Inferior parietal cortex (tissue), 1 donor: ENCODE data around the gene CCDC154.
"Not testable (repeated sequence)": the region's sequence is repeated elsewhere in the genome, so short reads cannot be mapped to it uniquely, and the experiment has no call there.

ENCODE experiments used
- DNase-seq: peaks from one replicate; pipeline ENCODE4 v3.0.0-alpha.2; 2016; ENCODE audit errors: extremely low spot score

The CCDC154 gene

DNA sequence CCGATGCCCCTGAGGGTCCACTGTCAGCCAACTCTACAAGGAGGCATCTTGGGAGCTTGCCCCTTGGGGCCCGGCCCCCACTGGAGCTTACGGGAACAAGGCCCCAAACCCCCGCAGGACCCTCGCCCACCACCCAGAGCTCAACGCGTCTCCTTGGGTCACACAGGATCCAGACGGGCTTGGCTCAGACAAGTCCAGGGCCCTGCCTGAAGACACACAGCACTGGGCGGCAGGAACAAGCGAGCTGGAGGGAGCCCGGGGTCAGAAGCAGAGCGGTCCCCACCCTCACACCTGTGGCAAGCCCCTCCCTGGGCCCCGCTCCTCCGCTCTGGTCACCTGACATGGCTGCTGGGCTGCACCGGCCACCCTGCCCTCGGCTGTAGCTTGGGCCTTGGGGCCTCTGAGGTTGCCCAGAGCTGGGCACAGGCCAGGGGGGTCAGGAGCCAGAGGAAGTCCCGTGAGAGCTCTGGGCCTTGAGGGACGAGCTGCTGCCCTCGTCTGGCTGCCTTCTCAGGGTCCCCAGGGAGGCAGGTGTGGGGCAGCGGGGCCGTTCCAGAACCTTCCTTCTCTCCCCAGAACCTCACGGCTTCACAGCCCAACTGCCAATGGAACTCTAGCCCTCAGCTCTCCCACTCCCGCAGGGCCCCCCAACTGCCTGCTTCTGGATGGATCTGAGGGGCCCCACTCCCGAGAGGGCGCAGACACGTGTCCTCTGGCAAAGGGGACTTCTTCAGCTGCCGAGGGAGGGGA is at the start of gene CCDC154:
Gene CCDC154, minus strand, starts transcription at position 577 of the 750 bp plus-strand sequence. Its CDS starts 234 bp downstream, at position 343.
- no peak for DNase-seq

DNA sequence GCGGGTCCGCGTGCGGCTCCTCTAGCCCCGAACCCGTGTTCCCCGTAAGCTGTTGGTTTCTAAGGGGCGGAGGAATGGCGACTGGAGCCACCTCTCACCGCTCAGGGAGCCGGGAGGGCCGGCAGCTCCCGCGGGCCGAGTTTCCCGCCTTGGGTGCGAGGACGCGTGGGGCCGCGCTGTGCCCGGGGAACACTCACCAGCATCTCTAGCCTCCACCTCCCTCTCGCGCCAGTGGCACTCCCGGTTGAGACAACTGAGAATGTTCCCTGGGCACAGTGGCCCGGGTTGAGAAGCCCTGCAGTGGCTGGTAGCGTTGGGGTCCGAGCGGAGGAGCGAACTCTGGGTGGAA is 49.4 kb upstream of the CCDC154 start:
- DNase-seq: no peak

DNA sequence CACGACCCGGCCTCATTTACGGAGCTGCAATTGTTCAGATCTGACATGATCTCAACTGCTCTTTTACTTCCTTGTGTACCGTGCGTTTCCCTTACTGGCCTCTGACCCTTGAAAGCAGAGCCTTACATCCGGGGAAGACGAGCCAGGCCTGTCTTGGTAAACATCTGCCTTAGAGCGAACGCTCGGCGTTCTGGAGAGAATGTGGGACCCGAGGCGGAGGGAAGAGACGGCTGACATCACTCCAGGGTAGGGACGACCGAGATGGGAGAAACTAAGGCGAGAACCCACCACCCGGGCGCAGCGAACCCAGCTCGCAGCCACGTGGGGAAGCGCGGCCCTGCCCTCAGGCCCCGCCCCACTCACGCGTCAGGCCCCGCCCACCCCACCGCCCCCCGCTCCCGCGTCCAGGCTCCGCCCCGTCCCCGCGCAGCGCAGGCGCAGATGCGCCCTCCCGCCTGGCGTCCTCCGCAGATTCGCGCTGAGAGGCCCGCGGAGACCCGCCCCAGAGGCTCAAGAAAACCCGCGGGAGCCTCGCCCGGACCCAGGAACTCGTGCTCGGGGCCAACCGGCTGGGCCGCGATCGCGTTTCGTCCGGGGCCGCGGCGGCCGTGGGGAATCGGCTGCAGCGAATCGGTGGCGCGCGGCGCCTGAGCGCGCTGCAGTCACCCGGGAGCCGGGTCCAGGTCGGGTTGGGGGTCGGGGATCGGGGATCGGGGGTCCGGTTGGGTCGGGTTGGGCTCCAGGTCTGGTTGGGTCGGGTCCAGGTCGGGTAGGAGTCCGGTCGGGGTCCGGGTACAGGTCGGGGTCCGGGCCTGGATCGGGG is 48.8 kb upstream of the CCDC154 start, which contains the start of gene TELO2:
Gene TELO2, plus strand, starts transcription at position 438 of the 823 bp plus-strand sequence. CDS start 922 bp downstream, outside the sequence.
- peak; percentile 79 for DNase-seq

DNA sequence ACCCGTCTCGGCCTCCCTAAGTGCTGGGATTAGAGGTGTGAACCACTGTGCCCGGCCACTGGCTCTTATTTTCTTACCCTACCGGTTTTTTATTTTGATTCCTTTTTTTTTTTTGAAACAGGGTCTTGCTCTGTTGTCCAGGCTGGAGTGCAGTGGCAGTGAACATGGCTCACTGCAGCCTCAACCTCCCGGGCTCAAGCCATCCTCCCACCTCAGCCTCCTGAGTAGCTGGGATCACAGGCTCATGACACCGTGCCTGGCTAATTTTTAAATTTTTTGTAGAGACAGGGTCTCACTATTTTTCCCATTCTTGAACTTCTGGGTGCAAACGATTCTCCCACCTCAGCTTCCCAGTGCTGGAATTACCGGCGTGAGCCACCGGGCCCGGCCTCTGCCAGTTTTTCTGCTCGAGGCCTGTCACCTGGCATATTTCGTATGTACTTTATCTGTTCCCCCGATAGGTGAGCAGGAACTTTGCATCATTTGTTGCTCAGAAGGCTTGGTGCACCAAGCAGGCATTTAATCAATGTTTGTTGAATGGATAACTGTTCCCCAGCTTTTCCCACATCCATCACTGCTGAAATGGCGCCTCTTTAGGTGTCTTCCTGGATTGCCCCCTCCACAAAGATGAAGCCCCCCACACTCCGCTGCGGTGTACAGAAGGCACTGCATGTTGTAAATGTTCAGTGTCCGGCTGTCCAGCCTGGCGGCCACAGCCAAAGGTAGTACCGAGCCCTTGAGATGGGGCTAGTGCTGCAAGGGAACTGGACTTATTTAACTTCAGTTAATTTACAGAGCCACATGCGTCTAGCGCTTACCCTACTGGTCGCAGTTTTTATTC is 47.9 kb upstream of the CCDC154 start:
- DNase-seq: no peak

DNA sequence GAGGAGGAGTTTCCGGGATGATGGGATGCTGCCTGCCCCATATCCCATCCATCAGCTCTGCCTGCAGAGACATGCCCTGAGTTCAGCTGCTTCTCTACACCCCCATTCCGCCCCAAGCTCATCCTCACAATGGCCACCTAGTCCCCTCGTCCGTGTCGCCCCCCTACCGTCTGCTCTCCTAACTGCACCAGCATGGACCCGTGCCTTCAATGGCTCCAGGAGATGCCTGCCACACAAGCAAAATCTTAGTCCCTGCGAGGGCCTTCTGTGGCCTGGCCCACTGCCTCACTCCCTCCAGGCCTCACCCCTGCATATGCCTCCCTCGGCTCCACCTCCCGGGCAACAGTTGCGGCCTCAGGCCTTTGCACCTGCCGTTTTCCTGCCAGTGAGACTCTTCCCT is 47.0 kb upstream of the CCDC154 start:
- DNase-seq: no peak

DNA sequence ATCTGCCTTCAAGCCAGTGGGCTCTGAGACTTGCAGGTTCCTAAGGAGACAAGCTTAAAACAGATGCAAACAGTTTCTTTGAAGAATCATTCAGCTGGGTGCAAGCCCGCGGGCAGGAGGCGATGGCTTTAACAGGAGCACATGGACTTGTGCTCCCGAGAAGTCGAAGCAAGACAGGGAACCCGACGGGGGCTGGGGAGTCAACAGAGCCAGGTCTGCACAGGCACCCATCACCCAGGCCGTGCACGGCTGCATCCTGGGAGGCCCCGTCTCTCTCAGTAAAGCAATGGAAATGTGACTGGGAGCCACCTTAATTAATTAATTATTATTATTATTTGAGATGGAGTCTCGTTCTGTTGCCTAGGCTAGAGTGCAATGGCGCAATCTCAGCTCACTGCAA is 44.7 kb upstream of the CCDC154 start:
- DNase-seq: no peak

DNA sequence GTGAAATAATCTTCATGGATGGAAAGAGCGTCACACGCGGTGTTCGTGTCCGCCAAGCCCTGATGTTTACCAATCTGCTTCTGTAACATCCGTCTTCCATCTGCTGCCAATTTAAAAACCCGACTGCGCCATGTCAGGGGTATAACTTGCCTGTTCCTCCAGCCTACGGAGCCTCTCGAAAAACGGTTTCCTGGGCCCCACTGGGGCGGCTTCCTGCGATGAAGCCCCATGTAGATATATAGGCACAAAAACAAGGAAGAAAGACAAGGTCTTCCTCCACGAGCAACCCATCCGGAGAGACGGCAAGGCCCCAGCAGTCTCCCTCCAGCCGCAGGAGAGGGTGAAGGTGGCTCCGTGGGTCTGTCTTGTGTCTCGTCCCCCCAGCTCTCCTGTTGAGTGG is 44.3 kb upstream of the CCDC154 start, which contains the start of gene PTX4:
Gene PTX4, minus strand, starts transcription at position 326 of the 400 bp plus-strand sequence. Its CDS starts 35 bp downstream, at position 291.
- DNase-seq: no peak

DNA sequence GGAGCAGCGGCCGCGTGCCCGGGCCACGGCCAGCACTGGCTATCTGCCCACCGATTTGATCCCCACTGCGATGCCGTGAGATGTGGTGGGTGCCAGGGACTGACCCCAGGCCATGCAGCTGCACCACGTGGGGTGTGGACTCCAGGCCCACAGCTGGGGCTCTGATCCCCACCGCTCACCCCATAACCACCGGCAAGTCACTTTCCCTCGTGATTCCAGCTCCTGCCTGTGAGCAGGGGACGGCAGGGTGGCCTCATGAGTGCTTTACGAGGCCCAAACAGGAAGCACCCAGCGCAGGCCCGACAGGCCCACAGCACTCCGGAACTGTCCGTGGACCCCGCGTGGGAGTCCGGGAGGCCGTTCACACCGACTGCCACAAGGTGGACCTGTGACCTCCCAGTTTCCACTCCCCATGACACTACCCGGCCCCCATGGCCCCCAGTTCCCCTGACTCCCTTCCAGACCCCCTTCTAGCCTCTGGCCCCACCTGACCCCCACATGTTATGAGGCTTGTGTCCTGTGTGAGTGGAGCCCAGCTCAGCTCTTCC is 43.8 kb upstream of the CCDC154 start:
- no peak for DNase-seq

DNA sequence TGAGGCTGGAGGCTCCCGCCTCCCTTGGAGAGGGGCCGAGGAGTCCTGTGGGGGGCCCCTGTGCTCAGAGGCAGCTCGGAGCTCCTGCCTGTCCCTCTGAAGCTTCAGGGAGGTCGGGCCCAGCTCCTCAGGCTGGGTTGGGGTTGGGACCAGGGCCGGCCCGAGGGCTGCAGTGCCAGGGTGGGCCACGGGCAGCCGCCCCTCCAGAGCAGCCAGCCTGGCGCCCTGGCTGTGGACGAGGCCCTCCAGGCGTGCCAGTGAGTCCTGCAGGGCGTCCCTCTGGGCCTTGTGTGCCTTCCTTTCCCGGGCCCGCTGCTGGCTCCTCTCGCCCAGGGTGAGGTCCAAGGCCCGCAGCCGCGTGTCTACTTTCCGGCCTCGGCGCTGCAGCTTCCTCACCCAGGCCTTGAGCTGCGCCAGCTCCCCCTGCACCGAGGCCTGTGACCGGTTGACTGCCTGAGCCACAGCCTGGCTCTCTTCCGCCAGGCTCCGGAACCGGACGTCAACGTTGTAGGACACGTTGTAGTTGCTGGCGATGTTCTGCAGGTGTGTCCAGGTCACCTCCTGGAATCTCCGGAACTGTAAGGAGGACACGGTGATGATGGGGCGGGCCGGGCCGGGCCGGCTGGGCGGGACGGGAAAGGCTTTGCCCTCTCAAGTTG is 43.2 kb upstream of the CCDC154 start:
- no peak for DNase-seq

- DNase-seq: no peak
Observed at GRCh38 chr16:1486551-1487390, 42.4 kb upstream of the CCDC154 start.

DNA sequence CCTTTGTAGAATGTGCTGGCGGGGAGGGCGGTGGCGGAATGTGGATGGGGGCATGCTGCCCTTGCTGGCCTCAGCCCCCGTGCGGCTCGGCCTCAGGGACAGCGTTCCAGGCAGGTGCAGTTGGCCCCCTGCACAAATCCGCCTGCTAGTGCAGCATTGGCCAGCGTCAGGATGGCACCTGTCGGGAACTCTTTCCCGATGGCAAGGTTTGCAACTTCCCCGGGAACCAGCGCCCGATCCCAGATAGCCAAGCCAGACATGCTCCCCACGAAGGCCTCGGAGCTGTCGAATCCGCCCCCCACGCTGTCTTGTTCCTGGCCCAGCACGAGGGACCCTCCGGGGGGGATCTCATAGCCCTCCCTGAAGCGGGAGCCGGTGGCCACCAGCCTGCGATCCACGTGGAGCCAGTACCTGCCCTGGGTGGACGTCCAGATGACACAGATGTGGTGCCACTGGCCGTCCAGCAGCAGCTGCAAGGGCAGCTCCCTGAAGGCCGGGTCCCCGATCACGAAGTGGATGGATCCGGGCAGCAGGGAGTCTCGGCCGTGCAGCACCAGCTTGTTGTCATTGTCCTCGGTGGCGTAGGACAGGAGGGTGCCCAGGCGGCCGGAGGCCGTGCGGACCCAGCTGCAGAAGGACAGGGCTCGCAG is 41.6 kb upstream of the CCDC154 start:
- no peak for DNase-seq

GRCh38 chr16:1481906-1482835 is 37.8 kb upstream of the CCDC154 start:
- no peak for DNase-seq

DNA sequence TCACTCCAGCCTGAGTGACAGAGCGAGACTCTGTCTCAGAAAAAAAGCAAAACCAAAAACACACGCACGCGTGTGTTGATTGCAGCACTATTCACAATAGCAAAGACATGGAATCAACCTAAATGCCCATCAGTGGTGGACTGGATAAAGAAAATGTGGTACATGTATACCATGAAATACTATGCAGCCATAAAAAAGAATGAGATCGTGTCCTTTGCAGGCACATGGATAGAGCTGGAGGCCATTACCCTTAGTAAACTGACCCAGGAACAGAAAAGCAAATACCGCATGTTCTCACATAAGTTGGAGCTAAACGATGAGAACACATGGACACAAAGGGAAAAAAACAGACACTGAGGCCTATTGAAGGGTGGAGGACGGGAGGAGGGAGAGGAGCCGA is 34.6 kb upstream of the CCDC154 start:
- not testable (repeated sequence) for DNase-seq

DNA sequence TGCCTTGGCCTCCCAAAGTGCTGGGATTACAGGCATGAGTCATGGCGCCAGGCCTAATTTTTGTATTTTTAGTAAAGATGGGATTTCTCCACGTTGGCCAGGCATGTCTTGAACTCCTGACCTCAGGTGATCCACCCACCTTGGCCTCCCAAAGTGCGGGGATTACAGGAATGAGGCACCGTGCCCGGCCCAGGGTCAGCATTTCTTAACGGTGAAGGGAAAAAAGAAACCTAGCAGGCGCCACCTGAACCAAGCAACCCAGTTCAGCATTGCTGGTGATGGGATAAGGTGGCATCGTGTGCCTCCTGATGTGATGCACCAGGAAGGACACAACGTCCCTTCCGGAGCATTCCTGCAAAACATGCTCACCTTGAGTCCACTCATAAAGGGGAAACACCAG is 32.7 kb upstream of the CCDC154 start:
- no peak for DNase-seq

DNA sequence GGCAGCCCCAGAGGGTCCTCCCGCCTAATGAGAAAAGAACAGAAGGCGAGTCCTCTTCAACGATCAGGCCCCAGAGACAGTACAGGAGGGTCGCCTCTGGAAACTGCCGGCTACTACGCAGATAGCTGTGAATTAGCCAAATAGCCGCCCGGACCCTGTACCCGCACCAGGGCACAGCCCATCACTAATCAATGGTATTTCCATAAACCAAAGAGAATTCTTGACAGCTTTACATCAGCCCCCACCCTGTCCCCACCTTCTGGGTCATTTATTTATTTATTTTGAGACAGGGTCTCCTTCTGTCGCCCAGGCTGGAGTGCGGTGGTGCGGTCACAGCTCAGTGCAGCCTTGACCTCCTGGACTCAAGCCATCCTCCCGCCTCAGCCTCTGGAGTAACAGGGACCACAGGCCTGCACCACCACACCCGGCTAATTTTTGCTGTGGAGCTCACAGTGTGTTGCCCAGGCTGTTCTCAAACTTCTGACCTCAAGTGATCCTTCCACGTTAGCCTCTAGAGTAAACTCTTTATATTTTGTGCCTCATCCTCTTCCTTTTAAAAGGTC is 31.3 kb upstream of the CCDC154 start:
- DNase-seq: no peak

- peak; percentile 84 for DNase-seq
Observed at GRCh38 chr16:1474796-1475551, 30.6 kb upstream of the CCDC154 start, which contains the start of gene CLCN7. TSS of gene CLCN7 (minus strand) at chr16:1475028. CDS start at chr16:1474974, 54 bp downstream.

DNA sequence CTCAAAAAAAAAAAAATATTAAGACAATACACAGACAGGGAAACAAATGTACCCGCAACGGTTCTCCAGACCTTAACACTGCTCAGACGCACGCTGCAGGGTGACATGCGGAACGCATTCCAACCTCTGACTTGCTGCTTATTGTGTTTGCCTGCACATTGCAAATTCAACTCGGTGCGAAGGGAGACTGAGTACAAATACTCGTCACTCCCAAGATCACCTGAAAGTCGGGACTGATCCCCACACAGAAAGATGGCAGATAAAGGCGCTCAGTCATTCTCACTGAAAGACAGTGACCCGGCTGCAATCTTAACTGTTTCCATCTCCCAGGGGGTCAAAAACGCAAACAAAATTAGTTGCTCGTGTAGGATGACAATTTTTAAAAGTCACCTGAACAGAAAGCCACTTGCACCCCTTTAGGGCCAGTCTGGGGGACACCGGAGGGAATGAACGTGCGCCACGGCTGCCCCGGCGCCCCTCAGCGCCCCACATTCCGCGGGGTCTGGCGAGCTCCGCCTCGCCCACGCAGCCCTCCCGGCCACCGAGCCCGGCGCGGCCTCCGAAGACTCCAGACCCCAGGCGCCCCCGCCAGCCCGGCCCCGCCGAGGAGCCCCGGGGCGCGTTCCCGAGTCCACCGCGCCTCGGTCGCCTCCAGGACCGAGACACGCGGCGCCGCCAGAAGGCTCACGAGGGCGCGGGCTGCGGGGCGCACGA is 29.9 kb upstream of the CCDC154 start:
- no peak for DNase-seq
